Breast epithelium (tissue), 3 donors: ENCODE results near the gene GNG12.
A peak's percentile ranks its signal among the peaks of the same experiment; 100 is the strongest.

ENCODE experiments used
- CTCF ChIP-seq, 3 donors: fragments of 450-650 bp; IDR thresholded peaks; one replicate each; pipeline ENCODE4 v1.5.1; 2016 to 2017; ENCODE audit warnings: antibody characterized with exemption in 3 of 3, mild to moderate bottlenecking in 3 of 3, moderate library complexity in 3 of 3
- POLR2AphosphoS5 ChIP-seq, 3 donors: sonication (generic); formaldehyde crosslinking; IDR thresholded peaks; one replicate each; pipeline ENCODE4 v1.6.1; 2017; ENCODE audit warnings: antibody characterized with exemption in 3 of 3

- no peak for TF ChIP-seq CTCF (IDR thresholded peaks at IDR 0.05)
- TF ChIP-seq POLR2AphosphoS5 (IDR thresholded peaks at IDR 0.05) = peak; percentile 17 to 39 (median 38)
Measured at GRCh38 chr1:67747671-67748546, 85.4 kb downstream of the GNG12 start.
